Hippocampal formation (tissue), 2 donors: ENCODE results near the gene KATNB1.
"Not testable (repeated sequence)": the region's sequence is repeated elsewhere in the genome, so short reads cannot be mapped to it uniquely, and the experiment has no call there.

Experiments used
- DNase-seq, 2 donors: peaks; one replicate each; lab custom pipeline; 2025; lab: John Stamatoyannopoulos, UW

KATNB1 gene

GRCh38 chr16:57725554-57725953 is 10.0 kb upstream of the KATNB1 start:
- no peak for DNase-seq

- no peak for DNase-seq
Measured at GRCh38 chr16:57725976-57726375, 9.6 kb upstream of the KATNB1 start.

DNA sequence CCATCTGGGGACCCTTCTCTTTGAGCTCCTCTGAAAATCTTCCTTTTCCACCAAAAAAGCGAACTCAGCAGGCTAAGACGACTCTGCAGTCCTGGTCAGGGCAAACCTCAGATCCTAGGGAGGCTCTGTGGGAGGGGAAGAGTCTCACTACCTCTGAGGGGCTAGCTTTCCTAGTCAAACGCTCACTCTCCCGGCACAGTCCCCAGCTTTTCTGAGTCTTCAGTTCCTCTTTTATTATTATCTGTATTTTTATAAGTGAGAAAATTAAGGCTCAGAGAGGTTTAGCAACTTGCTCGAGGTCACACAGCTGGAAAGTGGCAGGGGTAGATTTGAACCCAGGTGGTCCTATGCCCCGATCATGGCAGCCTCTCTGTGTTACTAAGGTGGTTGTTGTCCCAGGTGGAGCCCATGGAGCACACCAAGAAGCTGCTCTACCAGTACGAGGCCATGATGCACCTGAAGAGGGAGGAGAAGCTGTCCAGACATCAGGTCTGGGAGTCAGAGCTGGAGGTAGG is 9.1 kb upstream of the KATNB1 start:
- DNase-seq, result no peak

- DNase-seq, result no peak
Measured at GRCh38 chr16:57727610-57728009, 8.0 kb upstream of the KATNB1 start.

DNA sequence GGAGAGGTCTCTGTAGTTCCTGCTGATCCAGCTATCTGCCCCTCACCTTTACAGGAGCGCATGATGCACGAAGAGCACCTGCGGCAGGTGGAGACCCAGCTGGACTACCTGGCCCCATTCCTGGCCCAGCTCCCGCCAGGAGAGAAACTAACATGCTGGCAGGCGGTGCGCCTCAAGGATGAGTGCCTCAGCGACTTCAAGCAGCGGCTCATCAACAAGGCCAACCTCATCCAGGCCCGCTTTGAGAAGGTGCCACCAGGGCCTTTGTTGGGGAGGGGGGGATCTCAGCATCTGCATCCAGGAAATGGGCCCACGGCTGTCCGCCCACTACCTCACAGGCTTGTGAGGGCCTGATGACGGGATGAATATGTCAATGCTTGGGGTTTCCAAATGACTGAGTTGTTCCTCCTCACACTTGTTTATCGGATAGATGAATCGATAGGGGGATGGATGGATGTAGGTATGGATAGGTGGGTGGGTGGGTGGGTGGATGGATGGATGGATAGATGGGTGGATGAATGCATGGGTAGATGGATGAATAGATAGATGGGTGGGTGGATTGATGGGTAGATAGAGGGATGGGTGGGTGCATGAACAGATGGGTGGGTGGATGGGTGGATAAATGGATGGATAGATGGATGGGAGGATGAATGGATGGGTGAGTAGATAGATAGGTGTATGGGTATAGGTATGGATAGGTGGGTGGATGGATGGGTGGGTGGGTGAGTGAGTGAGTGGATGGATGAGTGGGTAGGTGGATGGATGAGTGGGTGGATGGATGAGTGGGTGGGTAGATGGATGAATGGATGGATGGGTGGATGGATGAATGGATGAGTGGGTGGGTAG is 7.0 kb upstream of the KATNB1 start:
- DNase-seq, result no peak

DNA sequence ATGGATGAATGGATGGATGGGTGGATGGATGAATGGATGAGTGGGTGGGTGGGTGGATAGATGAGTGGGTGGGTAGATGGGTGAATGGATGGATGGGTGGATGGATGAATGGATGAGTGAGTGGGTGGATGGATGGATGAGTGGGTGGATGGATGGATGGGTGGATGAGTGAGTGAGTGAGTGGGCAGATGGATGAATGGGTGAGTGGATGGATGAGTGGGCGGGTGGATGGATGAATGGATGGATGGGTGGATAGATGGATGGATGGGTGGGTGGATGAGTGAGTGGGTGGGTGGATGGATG is 6.4 kb upstream of the KATNB1 start:
- no peak for DNase-seq

DNA sequence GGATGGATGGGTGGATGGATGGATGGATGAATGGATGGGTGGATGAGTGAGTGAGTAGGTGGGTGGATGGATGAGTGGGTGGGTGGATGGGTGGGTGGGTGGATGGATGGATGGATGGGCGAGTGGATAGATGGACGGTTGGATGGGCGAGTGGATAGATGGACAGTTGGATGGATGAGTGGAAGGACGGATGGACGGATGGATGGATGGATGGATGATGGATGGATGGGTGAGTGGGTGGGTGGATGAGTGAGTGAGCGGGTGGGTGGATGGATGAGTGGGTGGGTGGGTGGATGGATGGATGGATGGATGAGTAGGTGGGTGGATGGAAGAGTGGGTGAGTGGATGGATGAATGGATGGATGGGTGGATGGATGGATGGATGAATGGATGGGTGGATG is 5.7 kb upstream of the KATNB1 start:
- DNase-seq, result not testable (repeated sequence)

DNA sequence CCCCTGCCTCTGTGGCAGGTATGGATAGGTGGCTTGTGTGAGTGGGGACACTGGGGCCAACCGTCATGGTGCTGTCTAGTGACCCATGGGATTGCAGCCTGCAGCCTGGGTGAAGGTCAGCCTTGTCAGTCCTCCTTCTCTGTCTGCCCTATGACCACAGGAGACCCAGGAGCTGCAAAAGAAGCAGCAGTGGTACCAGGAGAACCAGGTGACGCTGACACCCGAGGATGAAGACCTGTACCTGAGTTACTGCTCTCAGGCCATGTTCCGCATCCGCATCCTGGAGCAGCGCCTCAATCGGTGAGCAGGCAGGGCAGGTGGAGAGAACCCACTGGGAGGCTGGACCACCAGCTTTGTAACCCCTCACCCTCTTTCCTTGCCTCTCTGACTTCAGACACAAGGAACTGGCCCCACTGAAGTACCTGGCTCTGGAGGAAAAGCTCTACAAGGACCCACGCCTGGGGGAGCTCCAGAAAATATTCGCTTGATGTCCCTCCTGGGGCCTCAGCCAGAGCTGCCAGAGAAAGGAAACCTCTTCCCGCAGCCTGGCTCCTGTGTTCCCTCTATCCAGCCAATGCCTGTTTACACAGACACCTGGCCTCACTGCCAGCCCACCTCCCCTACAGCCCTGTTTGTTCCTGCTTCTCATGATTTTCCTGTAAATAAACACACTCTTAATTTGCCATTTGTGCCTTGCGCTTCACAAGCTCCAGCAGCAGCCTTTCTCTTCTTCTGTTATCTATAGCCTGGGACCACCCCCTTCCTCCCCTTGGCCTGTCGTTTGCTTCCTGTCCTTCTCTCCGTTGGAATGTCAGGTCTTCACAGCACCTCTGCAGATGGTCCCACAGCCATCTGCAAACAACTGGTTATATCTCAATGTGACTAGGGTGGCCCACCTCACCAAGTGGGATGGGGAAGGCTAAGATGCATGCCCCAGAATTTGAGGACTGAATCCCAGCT is 4.5 kb upstream of the KATNB1 start:
- no peak for DNase-seq

DNA sequence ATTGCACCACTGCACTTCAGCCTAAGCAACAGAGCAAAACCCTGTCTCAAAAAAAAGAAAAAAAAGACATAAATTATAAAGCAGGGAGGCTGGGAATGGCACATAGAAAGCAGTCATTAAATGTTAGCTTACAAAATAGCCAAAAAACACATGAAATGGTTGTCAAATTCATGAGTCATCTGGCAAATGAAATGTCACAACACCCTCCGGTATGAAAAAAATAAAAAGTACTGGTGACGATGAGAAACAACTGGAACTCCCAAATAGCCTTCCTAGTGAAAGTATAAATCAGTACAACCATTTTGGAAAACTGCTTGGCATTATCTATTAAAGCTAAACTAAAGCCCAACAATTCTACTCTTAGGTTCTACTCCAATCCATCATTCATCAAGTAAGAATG is 3.5 kb upstream of the KATNB1 start:
- no peak for DNase-seq

- DNase-seq, result no peak
Measured at GRCh38 chr16:57732714-57733113, 2.9 kb upstream of the KATNB1 start.

DNA sequence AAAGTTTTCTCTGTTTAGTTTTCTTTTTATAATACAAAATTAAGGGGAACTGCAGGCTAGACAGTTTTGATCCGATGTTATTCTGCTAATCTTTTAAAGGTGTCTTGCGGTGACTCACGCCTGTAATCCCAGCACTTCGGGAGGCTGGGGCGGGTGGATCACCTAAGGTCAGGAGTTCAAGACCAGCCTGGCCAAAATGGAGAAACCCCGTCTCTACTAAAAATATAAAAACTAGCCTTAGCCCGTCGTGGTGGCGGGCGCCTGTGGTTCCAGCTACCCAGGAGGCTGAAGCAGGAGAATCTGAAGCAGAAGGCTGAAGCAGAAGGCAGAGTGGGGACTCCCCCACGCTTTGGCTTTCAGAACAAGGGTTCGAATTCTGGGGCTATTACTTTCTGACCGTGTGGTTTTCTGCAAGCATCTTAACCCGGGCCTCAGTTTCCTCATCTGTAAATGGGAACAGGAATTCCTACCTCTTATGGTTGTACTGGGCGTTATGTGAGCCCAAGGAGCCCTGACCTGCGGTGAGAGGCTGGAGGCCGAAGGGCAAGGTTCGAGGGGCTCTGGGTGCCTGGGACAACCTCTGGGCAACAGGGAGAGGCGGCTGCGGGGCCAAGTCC is 1.2 kb upstream of the KATNB1 start:
- DNase-seq, result no peak

GRCh38 chr16:57734925-57735754 is 430 bp upstream of the KATNB1 start:
- peak; percentile 100 for DNase-seq

DNA sequence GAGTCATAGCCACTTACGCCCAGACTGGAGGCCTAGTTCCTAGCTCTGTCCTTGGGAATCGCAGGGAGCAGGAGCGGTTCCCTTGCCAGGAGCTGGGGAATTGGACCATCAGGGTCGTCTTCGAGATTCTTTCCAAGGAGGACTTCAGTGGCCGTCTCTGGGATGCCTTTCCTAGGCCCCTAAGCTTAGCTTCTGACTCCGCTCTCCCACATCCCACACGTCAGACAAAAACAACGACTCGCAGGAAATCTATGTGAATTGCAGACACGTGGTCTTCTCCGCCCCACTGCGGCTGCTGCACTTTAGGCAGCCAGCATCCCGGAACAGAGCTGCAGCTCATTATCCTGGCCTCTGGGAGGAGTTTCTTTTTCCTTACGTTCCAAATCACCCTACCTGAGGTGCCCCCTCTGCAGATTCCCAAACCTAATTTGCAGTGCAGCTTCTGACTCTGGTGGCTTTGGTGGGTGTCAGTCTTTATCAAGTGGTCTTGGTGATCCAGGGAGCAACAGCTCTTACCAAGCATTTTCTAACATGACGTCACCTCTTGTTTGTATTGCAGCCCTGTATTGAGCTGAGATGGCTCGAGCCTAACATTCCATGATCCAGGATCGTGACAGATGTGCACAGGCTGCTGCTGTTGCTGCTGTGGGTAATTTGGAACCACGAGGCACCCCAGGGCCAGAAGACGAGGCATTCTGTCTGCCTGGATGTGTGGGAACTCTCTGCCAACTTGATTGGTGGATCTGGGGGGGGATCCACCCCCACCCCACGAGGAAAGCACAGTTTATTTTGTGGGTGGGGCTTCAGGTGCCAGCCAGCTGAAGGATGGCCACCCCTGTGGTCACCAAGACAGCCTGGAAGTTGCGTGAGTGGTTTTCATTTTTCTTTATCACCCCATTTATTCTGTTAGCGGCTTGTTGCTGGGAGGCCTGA is 1.1 kb downstream of the KATNB1 start:
- DNase-seq, result peak in 1 of 2 donors; percentile 50

- DNase-seq, result no peak
Measured at GRCh38 chr16:57738844-57739243, 3.3 kb downstream of the KATNB1 start.

GRCh38 chr16:57739756-57740422 is 4.3 kb downstream of the KATNB1 start:
- DNase-seq, result no peak

GRCh38 chr16:57740423-57741071 is 5.0 kb downstream of the KATNB1 start:
- no peak for DNase-seq

DNA sequence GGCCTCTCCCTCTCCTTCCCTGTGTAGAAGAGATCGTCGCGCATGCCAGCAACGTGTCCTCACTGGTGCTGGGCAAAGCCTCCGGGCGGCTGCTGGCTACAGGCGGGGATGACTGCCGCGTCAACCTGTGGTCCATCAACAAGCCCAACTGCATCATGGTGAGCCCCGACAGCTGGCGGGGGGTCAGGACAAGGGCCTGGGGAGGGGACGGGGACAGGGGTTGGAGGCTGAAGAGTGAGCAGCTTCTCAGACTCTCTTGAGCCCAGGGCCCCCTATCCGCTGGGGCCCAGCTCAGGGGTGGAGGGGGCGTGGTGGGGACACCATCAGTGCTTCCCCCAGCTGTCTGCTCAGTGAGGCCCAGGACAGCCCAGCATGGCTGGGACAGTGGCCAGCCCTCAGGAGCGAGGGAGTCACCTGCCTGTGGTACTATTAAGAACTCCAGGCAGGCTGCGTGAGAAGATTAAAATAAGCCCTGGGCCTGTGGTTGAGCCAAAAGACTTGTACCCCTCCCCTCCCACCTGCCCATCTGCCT is 6.2 kb downstream of the KATNB1 start:
- no peak for DNase-seq

DNA sequence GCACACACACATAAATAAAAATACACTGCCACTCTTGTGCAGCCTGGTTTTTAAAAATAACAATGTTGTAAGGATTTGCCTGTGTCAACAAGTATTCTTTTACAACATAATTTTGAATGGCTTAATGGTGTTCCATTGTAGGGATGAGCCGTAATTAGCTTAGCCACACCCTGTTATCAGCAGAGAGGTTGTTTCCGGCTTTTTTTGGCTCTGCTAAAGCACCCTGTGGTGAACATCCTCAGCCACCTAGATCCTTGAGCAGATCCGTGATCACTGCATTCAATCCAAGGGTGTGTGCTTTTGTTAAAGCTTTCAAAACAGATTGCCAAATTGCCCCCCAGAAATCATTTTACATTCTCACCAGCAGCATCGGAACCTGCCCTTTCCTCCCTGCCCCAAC is 7.0 kb downstream of the KATNB1 start:
- no peak for DNase-seq

DNA sequence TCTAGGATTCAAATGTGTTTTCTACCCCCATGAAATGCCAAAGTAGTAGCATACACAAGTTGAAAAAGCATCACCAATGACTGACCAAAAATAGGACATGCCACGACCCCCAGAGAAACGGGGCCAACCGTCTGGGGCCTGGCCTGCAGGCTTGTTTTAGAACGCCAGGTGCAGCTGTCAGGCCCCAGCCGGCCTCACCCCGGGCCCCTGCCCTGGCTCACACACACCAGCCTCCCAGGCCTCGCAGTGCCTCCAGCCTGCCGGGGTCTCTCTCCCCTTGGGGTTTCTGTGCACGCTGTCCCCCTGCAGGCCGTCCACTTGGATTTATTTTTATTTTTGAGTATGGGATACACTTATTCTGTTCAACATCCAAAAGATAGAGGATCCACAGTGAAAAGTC is 7.9 kb downstream of the KATNB1 start:
- no peak for DNase-seq
